Choroid plexus epithelial cell (primary cell): ENCODE measurements around the gene PLD1.

Experiments
- DNase-seq: peaks from one replicate; pipeline ENCODE4 v3.0.0-alpha.2; 2010; ENCODE audit warnings: low read depth
- H3K4me3 ChIP-seq: 2 replicates; pipeline ENCODE4 v1.5.1; 2011; ENCODE audit warnings: low read depth, mild to moderate bottlenecking, control low read depth, low read length, moderate library complexity
- CTCF ChIP-seq: conservative IDR thresholded peaks from 2 replicates; pipeline ENCODE4 v1.5.1; 2011; ENCODE audit warnings: low read depth, mild to moderate bottlenecking, control low read depth, inconsistent platforms, low read length, moderate library complexity

The PLD1 gene

DNA sequence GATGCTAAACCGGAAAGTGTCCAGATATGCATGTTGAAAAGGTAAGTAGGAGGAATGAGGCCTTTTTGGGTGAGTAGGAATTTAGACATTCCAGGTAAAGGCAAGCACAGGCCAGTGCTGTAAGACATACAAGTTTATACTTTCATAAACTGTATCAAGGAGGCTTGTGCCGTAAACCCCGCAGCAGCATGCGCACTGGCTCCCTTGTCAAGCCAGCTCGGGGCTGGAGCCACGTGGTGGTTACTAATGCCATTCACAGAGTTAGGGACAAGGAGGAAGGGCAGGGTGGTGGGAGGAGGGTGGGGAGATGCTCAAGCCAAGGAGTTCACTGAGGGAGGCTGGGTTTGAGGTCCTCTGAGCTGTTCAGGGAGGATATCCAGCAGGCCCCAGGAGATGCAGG, 35.8 kb downstream of the PLD1 start:
- no peak for TF ChIP-seq CTCF
- no peak overlapping the region for H3K4me3 ChIP-seq
- no peak for DNase-seq

GRCh38 chr3:171772427-171773056, 37.7 kb downstream of the PLD1 start:
- TF ChIP-seq CTCF = peak; percentile 87
- DNase-seq = peak; percentile 86

DNA sequence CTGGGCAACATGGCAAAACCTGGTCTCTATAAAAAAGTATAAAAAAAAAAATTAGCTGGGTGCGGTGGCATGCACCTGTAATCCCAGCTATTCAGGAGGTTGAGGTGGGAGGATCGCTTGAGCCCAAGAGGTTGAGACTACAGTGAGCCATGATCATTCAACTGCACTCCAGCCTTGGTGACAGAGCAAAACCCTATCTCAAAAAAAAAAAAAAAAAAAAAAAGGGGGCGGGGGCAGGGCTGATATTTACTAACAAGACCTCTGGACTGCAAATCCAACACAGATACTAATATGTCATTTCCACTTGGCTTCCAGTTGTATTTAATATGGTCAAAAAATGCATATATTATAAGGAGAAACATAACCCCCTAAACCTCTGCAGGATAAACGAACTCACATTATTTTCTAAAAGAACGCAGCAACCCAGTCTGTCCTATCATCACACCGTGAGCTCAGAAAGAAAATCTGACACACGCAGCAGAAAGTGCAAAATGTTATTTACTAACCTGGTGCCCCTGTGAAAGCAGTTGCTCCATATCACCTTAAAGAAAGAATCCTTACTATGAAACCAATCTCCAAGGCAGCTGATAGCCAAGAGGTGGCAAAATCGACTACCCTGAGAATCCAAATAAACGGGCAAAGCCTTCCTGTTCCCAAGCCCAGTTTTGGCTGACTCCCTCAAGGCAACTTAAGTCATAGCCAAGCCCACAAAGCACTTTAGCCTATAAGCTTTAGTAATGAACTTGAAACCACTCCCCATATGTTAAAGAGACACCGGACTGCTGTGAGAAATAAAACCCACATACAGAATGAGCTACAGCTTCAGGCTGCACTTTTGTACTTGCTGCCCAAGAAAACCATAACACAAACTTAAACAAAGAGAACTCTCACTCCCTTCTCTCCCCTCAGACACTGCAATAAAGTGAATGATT, 39.3 kb downstream of the PLD1 start:
- no peak for TF ChIP-seq CTCF
- peak; percentile 97 for DNase-seq
- peak overlapping the region; percentile 70 for H3K4me3 ChIP-seq

More at GRCh38 chr3:171772427-171773056, 37.7 kb downstream of the PLD1 start:
- no peak overlapping the region for H3K4me3 ChIP-seq

DNA sequence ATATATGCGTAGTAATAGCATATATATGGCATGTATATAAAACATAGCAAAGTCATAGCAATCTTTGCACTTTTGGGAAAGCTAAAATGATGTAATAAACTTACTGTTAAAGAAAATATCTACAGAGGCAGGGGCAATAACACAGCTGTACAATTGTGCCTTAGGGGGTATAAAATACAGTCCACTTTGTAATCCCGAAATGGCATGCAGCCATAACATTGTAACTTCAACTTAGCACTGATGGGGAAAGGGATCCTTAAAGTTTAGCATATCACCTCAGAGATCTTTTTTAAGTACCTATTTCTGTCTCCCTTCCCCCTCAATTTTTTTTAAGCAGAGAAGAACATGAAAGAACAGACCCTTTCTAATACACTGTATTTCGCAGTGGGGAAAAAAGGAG, 40.8 kb downstream of the PLD1 start:
- DNase-seq = no peak
- H3K4me3 ChIP-seq = no peak overlapping the region
- TF ChIP-seq CTCF = no peak

GRCh38 chr3:171768986-171769385, 41.3 kb downstream of the PLD1 start:
- DNase-seq = no peak
- no peak for TF ChIP-seq CTCF
- no peak overlapping the region for H3K4me3 ChIP-seq

DNA sequence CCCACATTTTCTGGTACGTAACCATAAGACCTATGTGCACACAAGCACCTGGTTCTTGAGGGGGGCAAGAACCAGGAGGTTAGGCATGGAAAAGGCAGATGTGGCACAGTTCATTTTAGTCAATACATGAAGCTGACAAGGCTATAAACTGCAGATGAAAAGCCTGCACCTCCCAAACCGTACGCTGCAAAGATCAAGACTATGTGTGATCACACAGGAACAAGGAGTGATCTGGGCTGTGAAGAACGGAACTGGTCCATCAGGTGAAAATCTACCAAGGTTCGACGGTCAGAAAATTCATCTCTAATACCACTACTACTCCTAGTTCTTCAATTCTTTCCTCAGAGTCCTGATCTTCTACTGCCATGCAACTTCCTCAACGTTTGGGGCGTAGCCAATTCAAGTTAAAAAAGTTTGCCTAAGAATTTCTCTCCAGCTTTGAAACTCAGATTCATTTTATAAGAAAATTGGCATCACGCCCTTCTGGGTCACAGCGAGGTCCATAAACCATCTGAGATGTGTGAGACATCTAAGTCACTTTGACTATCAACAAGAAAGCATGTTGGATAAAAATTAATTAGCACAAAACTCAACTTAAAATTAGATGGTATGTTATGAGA, 41.9 kb downstream of the PLD1 start:
- no peak for TF ChIP-seq CTCF
- H3K4me3 ChIP-seq = no peak overlapping the region
- DNase-seq = no peak
